Prostate gland (tissue), 2 donors: Measurements from ENCODE around the gene FEM1C.

Source experiments
- CTCF ChIP-seq, 4 experiments: fragments of 200-600 bp in 2 of 4; fragments of 450-650 bp in 2 of 4; sonication (generic) in 2 of 4; IDR thresholded peaks; 1 replicate in 3 of 4; 2 replicates in 1 of 4; pipeline ENCODE4 v1.5.1; 2016 to 2019; ENCODE audit warnings: antibody characterized with exemption in 4 of 4, mild to moderate bottlenecking in 2 of 4, moderate library complexity in 2 of 4
- POLR2A ChIP-seq: fragments of 450-650 bp; IDR thresholded peaks from one replicate; pipeline ENCODE4 v1.6.1; 2016; ENCODE audit warnings: antibody characterized with exemption, mild to moderate bottlenecking
- POLR2AphosphoS5 ChIP-seq: sonication (generic); formaldehyde crosslinking; IDR thresholded peaks from one replicate; pipeline ENCODE4 v1.6.1; 2017; ENCODE audit warnings: antibody characterized with exemption

- no peak for TF ChIP-seq CTCF (IDR thresholded peaks at IDR 0.05)
- TF ChIP-seq POLR2A = no peak
- TF ChIP-seq POLR2AphosphoS5 = no peak
Observed at GRCh38 chr5:115470921-115471320, 73.7 kb downstream of the FEM1C start.
